ENCODE measurements around the gene PPP1R2C. TPM values are rescaled to one million over a fixed set of nuclear protein-coding genes. Genes with fewer than 3 reads are reported as not detected.

Gene PPP1R2C
- total RNA-seq, result not detected in 2 replicates

GRCh38 chrX:42778096-42778495 lies at the start of gene PPP1R2C:
Gene PPP1R2C, minus strand, starts transcription at chrX:42778163. Its CDS starts 84 bp downstream, at chrX:42778079.
- H3K9me3 Mint-ChIP-seq, result peaks cover 12% of the 10 kb centered on the region

GRCh38 chrX:42825201-42825600 lies 47.2 kb upstream of the PPP1R2C start:
- H3K27ac Mint-ChIP-seq, result no peak overlapping the region
- no peak for DNase-seq (ENCODE audit: low spot score)
- peaks cover 2% of the 10 kb centered on the region for H3K27me3 Mint-ChIP-seq (ENCODE audit: insufficient read depth)
- intact Hi-C loops (cut with micrococcal nuclease), result no loop called here
- H3K4me1 Mint-ChIP-seq (ENCODE audit: low read depth), result no peaks in the 10 kb centered on the region
- H3K36me3 Mint-ChIP-seq (ENCODE audit: low read depth), result no peaks in the 10 kb centered on the region
- H3K9me3 Mint-ChIP-seq, result peaks cover 3% of the 10 kb centered on the region
- no peak overlapping the region for H3K4me3 Mint-ChIP-seq

More at GRCh38 chrX:42778096-42778495, at the start of gene PPP1R2C:
- H3K4me3 Mint-ChIP-seq, result no peak within 1 kb of the TSS
- no peak for DNase-seq (ENCODE audit: low spot score)
- H3K36me3 Mint-ChIP-seq (ENCODE audit: low read depth), result peaks cover 2% of the 10 kb centered on the region
- H3K4me1 Mint-ChIP-seq (ENCODE audit: low read depth), result peaks cover 6% of the 10 kb centered on the region
- intact Hi-C loops (cut with micrococcal nuclease), result no loop called here
- H3K27me3 Mint-ChIP-seq (ENCODE audit: insufficient read depth), result no peaks in the 10 kb centered on the region
- no peak within 1 kb of the TSS for H3K27ac Mint-ChIP-seq

DNA sequence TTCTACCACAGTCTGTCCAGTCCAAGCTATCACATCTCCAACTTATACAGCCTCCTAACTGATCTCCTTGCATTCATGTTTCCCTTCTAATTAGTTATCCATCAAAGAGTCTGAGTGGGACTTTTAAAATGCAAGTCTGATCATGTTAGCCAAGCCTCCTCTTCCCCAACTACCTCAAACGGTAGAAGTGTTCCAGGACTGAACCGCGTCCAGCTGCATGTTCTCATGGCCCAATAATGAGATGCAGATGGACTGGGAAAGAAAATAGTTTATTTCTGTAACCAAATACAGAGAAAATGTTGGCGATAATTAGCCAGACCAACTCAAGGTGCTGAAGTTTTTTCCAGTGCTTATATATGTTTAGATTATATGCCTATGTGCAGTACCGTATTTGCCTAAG lies 46.6 kb upstream of the PPP1R2C start:
- Mint-ChIP-seq H3K27ac (no peak overlapping the region), H3K9me3 (peaks cover 3% of the 10 kb centered on the region), H3K4me1 (ENCODE audit: low read depth) (no peaks in the 10 kb centered on the region), H3K36me3 (ENCODE audit: low read depth) (no peaks in the 10 kb centered on the region), H3K27me3 (ENCODE audit: insufficient read depth) (peaks cover 2% of the 10 kb centered on the region), H3K4me3 (no peak overlapping the region)
- DNase-seq (ENCODE audit: low spot score), result no peak
- intact Hi-C loops (cut with micrococcal nuclease), result no loop called here

- Mint-ChIP-seq H3K4me1 (ENCODE audit: low read depth) (no peaks in the 10 kb centered on the region), H3K4me3 (no peak overlapping the region), H3K36me3 (ENCODE audit: low read depth) (no peaks in the 10 kb centered on the region), H3K9me3 (peaks cover 10% of the 10 kb centered on the region), H3K27ac (no peak overlapping the region), H3K27me3 (ENCODE audit: insufficient read depth) (peaks cover 2% of the 10 kb centered on the region)
- DNase-seq (ENCODE audit: low spot score), result no peak
- intact Hi-C loops (cut with micrococcal nuclease), result no loop called here
These were observed 45.5 kb upstream of the PPP1R2C start for GRCh38 chrX:42823443-42823842.

- no peak for DNase-seq (ENCODE audit: low spot score)
- H3K27ac Mint-ChIP-seq, result no peak overlapping the region
- no peaks in the 10 kb centered on the region for H3K4me1 Mint-ChIP-seq (ENCODE audit: low read depth)
- no peaks in the 10 kb centered on the region for H3K36me3 Mint-ChIP-seq (ENCODE audit: low read depth)
- intact Hi-C loops (cut with micrococcal nuclease), result no loop called here
- H3K27me3 Mint-ChIP-seq (ENCODE audit: insufficient read depth), result peaks cover 2% of the 10 kb centered on the region
- H3K9me3 Mint-ChIP-seq, result peaks cover 10% of the 10 kb centered on the region
- no peak overlapping the region for H3K4me3 Mint-ChIP-seq
These were observed 44.0 kb upstream of the PPP1R2C start for GRCh38 chrX:42821803-42822443.

DNA sequence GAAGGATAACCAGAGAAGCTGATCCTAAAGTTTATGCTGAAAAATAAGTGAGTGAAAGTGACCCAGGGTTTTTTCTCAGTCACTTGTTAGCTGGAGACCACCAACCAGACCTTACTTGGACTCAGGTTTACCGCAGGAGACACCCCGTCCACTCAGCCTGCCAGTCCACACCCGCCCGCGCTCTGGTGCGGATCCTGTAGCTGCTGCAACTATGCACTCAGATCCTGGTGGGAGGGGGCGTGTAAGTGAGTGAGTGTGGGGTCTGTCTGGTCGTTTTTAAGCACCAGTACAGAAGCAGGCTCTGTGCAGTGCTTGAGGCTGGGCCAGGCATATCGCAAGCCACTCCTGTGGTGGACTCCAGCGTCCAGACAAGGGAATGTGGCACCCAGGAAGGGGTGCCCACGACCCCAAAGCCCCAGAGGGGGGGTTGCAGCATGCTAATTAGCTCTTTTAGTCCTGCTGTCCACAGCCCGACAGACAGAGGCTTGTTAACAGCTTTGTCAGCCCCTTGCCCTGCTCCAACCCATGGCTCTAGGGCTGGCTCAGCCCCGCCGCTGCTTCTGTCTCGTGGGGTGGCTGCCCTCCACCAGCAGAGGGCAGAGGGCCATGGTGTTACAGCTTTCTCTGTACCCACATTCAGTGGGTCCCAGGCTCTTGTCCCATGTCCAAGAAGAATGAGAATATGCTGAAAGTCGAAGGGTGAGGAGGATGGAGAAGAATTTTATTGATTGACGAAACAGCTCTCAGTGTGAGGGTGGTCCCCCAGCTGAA lies 40.4 kb upstream of the PPP1R2C start:
- no peaks in the 10 kb centered on the region for H3K27me3 Mint-ChIP-seq (ENCODE audit: insufficient read depth)
- intact Hi-C loops (cut with micrococcal nuclease), result no loop called here
- no peaks in the 10 kb centered on the region for H3K36me3 Mint-ChIP-seq (ENCODE audit: low read depth)
- H3K27ac Mint-ChIP-seq, result no peak overlapping the region
- no peak overlapping the region for H3K4me3 Mint-ChIP-seq
- H3K9me3 Mint-ChIP-seq, result peaks cover 27% of the 10 kb centered on the region
- DNase-seq (ENCODE audit: low spot score), result no peak
- no peaks in the 10 kb centered on the region for H3K4me1 Mint-ChIP-seq (ENCODE audit: low read depth)

GRCh38 chrX:42809569-42809968 lies 31.6 kb upstream of the PPP1R2C start:
- H3K36me3 Mint-ChIP-seq (ENCODE audit: low read depth), result no peaks in the 10 kb centered on the region
- no peaks in the 10 kb centered on the region for H3K27me3 Mint-ChIP-seq (ENCODE audit: insufficient read depth)
- H3K4me3 Mint-ChIP-seq, result no peak overlapping the region
- no peak for DNase-seq (ENCODE audit: low spot score)
- H3K4me1 Mint-ChIP-seq (ENCODE audit: low read depth), result no peaks in the 10 kb centered on the region
- H3K9me3 Mint-ChIP-seq, result peaks cover 11% of the 10 kb centered on the region
- intact Hi-C loops (cut with micrococcal nuclease), result no loop called here
- no peak overlapping the region for H3K27ac Mint-ChIP-seq

DNA sequence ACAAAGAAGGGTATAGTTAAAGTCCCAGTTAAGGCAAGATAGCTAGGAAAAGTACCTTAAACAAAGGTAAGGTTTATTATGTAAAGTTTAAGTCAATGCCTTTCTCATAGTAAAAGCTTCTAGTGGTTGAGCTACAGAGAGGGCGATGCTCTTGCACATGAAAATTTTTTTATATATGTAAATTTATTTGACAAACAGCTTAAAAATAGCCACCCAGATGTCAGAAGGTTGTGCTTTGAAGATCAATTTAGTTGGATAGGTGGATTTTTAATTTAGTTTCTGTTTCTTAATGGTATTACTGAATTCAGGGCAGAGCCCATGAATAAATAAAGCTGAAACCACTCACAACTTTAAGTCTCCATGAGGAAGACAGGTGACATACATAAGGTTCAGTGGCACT lies 29.4 kb upstream of the PPP1R2C start:
- Mint-ChIP-seq H3K36me3 (ENCODE audit: low read depth) (no peaks in the 10 kb centered on the region), H3K27me3 (ENCODE audit: insufficient read depth) (no peaks in the 10 kb centered on the region), H3K27ac (no peak overlapping the region), H3K4me3 (no peak overlapping the region), H3K9me3 (no peaks in the 10 kb centered on the region), H3K4me1 (ENCODE audit: low read depth) (no peaks in the 10 kb centered on the region)
- intact Hi-C loops (cut with micrococcal nuclease), result no loop called here
- DNase-seq (ENCODE audit: low spot score), result no peak

DNA sequence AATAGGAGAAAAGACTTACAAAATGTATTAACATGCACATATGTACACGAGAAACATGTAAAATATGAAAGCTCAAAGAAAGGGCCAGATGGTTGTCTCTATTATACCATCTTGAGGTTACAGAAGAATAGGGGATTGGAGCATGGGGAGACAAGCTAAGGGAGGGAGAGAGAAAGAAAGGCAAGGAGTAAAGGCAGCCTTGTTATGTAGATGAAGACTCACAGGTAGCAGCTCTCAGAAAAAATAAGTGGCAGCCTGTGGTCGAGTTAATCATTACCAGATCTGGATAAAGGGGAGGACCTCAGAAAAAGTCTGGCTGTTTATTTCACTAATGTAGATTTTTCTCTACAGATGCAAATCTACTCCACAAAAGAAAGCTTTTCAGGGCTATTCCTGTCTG lies 26.6 kb upstream of the PPP1R2C start:
- intact Hi-C loops (cut with micrococcal nuclease), result no loop called here
- no peaks in the 10 kb centered on the region for H3K27me3 Mint-ChIP-seq (ENCODE audit: insufficient read depth)
- no peaks in the 10 kb centered on the region for H3K4me1 Mint-ChIP-seq (ENCODE audit: low read depth)
- H3K27ac Mint-ChIP-seq, result no peak overlapping the region
- H3K4me3 Mint-ChIP-seq, result no peak overlapping the region
- H3K36me3 Mint-ChIP-seq (ENCODE audit: low read depth), result no peaks in the 10 kb centered on the region
- DNase-seq (ENCODE audit: low spot score), result no peak
- peaks cover 4% of the 10 kb centered on the region for H3K9me3 Mint-ChIP-seq

- no peaks in the 10 kb centered on the region for H3K27me3 Mint-ChIP-seq (ENCODE audit: insufficient read depth)
- intact Hi-C loops (cut with micrococcal nuclease), result no loop called here
- DNase-seq (ENCODE audit: low spot score), result no peak
- H3K9me3 Mint-ChIP-seq, result peaks cover 4% of the 10 kb centered on the region
- H3K4me3 Mint-ChIP-seq, result no peak overlapping the region
- H3K4me1 Mint-ChIP-seq (ENCODE audit: low read depth), result no peaks in the 10 kb centered on the region
- H3K36me3 Mint-ChIP-seq (ENCODE audit: low read depth), result no peaks in the 10 kb centered on the region
- no peak overlapping the region for H3K27ac Mint-ChIP-seq
These were observed 25.4 kb upstream of the PPP1R2C start for GRCh38 chrX:42803320-42803719.

- H3K36me3 Mint-ChIP-seq (ENCODE audit: low read depth), result no peaks in the 10 kb centered on the region
- H3K4me1 Mint-ChIP-seq (ENCODE audit: low read depth), result no peaks in the 10 kb centered on the region
- intact Hi-C loops (cut with micrococcal nuclease), result no loop called here
- no peak overlapping the region for H3K27ac Mint-ChIP-seq
- no peaks in the 10 kb centered on the region for H3K27me3 Mint-ChIP-seq (ENCODE audit: insufficient read depth)
- no peak overlapping the region for H3K4me3 Mint-ChIP-seq
- peaks cover 4% of the 10 kb centered on the region for H3K9me3 Mint-ChIP-seq
- DNase-seq (ENCODE audit: low spot score), result no peak
These were observed 19.8 kb upstream of the PPP1R2C start for GRCh38 chrX:42797651-42798269.

DNA sequence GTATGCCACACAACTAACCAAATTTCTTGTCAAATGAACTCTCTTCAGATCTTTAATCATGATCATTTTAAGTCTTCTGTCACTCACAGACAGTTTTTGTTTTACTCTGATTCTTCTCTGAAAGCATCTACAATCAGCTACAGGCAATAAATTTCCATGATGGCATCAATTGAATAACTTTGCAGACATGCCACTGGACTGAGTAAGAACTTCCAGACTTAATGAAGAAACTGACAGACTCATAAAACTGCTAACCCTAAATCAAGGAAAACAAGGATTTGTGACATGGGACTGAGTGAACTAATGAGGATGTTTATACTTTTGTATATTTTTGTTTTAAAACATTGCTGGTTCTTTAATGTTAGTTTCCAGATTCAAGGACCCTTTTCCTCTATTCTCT lies 5.5 kb upstream of the PPP1R2C start:
- no peak for DNase-seq (ENCODE audit: low spot score)
- no peaks in the 10 kb centered on the region for H3K27me3 Mint-ChIP-seq (ENCODE audit: insufficient read depth)
- H3K4me1 Mint-ChIP-seq (ENCODE audit: low read depth), result no peaks in the 10 kb centered on the region
- no peak overlapping the region for H3K4me3 Mint-ChIP-seq
- H3K9me3 Mint-ChIP-seq, result peaks cover 17% of the 10 kb centered on the region
- H3K27ac Mint-ChIP-seq, result no peak overlapping the region
- peaks cover 5% of the 10 kb centered on the region for H3K36me3 Mint-ChIP-seq (ENCODE audit: low read depth)
- intact Hi-C loops (cut with micrococcal nuclease), result no loop called here

DNA sequence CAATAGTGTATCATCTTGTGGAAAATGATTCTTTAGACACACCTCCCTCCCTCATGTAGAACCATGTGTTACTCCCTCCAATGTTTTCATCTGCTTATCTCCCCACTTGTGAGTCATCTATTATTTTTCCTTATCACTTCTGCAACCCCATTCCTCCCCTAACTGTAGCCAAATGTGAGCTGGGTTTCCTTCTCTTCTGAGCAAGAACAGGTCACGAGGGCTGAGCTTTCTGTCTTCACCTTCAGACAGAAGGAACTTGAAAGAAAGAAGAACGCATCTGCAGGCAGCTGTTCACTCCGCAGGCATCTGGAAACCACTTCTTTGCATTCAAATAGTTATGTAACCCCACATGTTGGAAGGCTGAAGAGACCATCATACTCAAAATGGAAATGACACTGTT lies 1.8 kb downstream of the PPP1R2C start:
- peaks cover 12% of the 10 kb centered on the region for H3K9me3 Mint-ChIP-seq
- intact Hi-C loops (cut with micrococcal nuclease), result no loop called here

More for the DNA sequence above, 1.8 kb downstream of the PPP1R2C start:
- H3K27ac Mint-ChIP-seq, result no peak overlapping the region
- H3K4me1 Mint-ChIP-seq (ENCODE audit: low read depth), result peaks cover 6% of the 10 kb centered on the region
- no peak for DNase-seq (ENCODE audit: low spot score)
- H3K36me3 Mint-ChIP-seq (ENCODE audit: low read depth), result peaks cover 2% of the 10 kb centered on the region
- no peak overlapping the region for H3K4me3 Mint-ChIP-seq
- H3K27me3 Mint-ChIP-seq (ENCODE audit: insufficient read depth), result no peaks in the 10 kb centered on the region

All from activated T-helper 1 cell treated with anti-CD3 and anti-CD28 coated beads, Interleukin-12 subunit alpha, Interleukin-12 subunit beta, Interleukin-2, Interleukin-4 antibody, amounts not matched to agents 30 ng/mL and 10 ng/mL and 1 ng/mL, durations not matched to agents 14 hours and 24 hours and 36 hours (primary cell).